Right lobe of liver (tissue), 6 donors: ENCODE results near the gene OIT3. TPM values are rescaled to one million over a fixed set of nuclear protein-coding genes. Genes with fewer than 3 reads are reported as not detected.

ENCODE experiments used
- ATAC-seq, 4 donors: fragments of 200-7000 bp; cut with Tn5 transposase; one replicate each; pipeline ENCODE4 v1.9.1; 2020; ENCODE audit warnings: mild to moderate bottlenecking in 4 of 4, moderate library complexity in 4 of 4
- DNase-seq, 3 donors: peaks; one replicate each; pipeline ENCODE4 v3.0.0-alpha.2; 2020
- H3K27ac ChIP-seq, 3 donors: fragments of 200-600 bp; one replicate each; pipeline ENCODE4 v1.8.0; 2022
- H3K27me3 ChIP-seq, 2 donors: fragments of 200-600 bp; one replicate each; pipeline ENCODE4 v1.8.0; 2022
- H3K36me3 ChIP-seq, 4 donors: fragments of 200-600 bp; sonication (generic) in 1 of 4; one replicate each; pipeline versions ENCODE4 v1.5.1 to v1.8.0; 2017 to 2022; ENCODE audit warnings: control low read depth in 1 of 4
- H3K4me1 ChIP-seq, 4 donors: fragments of 200-600 bp; sonication (generic) in 1 of 4; one replicate each; pipeline versions ENCODE4 v1.5.1 to v1.8.0; 2017 to 2022; ENCODE audit warnings: control low read depth in 1 of 4
- H3K4me3 ChIP-seq, 3 donors: fragments of 200-600 bp; one replicate each; pipeline ENCODE4 v1.8.0; 2022
- H3K9me3 ChIP-seq, 4 donors: fragments of 200-600 bp; sonication (generic) in 1 of 4; one replicate each; pipeline versions ENCODE4 v1.5.1 to v1.8.0; 2017 to 2022; ENCODE audit warnings: control low read depth in 1 of 4
- CTCF ChIP-seq, 4 donors: fragments of 200-600 bp in 3 of 4; fragments of 450-650 bp in 1 of 4; IDR thresholded peaks; one replicate each; pipeline versions ENCODE4 v1.5.1 to v1.8.0; 2016 to 2022; ENCODE audit warnings: antibody characterized with exemption in 4 of 4, mild to moderate bottlenecking in 2 of 4
- POLR2A ChIP-seq: fragments of 450-650 bp; IDR thresholded peaks from one replicate; pipeline ENCODE4 v1.6.1; 2017; ENCODE audit warnings: antibody characterized with exemption, mild to moderate bottlenecking
- WGBS: methylation state at CpG from one replicate; pipeline ENCODE4 v1.1.6; 2018; ENCODE audit warnings: low coverage, low lambda C conversion rate; ENCODE audit not compliant: insufficient coverage; ENCODE audit errors: missing lambda C conversion rate; 5-methylcytosine and 5-hydroxymethylcytosine counted together
- intact Hi-C, 2 donors: fragments of 100-400 bp; cut with DNase I; formaldehyde crosslinking; loops; one replicate each; pipeline versions ENCODE4 v1.11.2 to v1.14.1; 2022
- long read RNA-seq: library from polyadenylated mRNA; unstranded; transcript quantifications from one replicate; pipeline ENCODE4 v2.0.0, GENCODE V29; 2019
- total RNA-seq, 6 experiments: library from RNA; depleted of rRNA in 2 of 6; stranded (reverse); fragments of >200 nt in 2 of 6; fragmentation: NEBNext Ultra II Directional in 3 of 6; extraction: Animal tissue kit (Norgen Biotek cat#: 25700) in 3 of 6; gene quantifications; one replicate each; pipeline versions ENCODE4 v1.1.0 to v1.2.4, GENCODE V29; 2016 to 2023
- donor health status: DM: no; HTN: yes; CAD: no.
- donor health status: DM: no; HTN: no; CAD: no.
- donor health status: DM: no; HTN: no; CAD: no.
- donor health status: DM: no; HTN: yes; CAD: no.
- donor health status: DM: no; HTN: yes; CAD: no.

Gene OIT3
- 10 to 100 TPM; 24.4 to 78.2 (median 48.7) TPM for total RNA-seq
- long read RNA-seq, transcript OIT3-201 (9 exons, 2,365 nt), result major isoform, 14 of 25 reads
- long read RNA-seq, partial matches to known transcripts, result 3 of 25 reads
- long read RNA-seq, other reads (novel, unspliced or antisense), result 8 of 25 reads

GRCh38 chr10:72893136-72893798 lies at the start of gene OIT3:
Gene OIT3 (plus strand): TSS chr10:72893739. CDS start chr10:72893799, 60 bp downstream.
- TF ChIP-seq CTCF (IDR thresholded peaks at IDR 0.05) (no peak), POLR2A (no peak)
- Histone ChIP-seq H3K9me3 (no peaks in the 10 kb centered on the region), H3K27me3 (no peaks in the 10 kb centered on the region), H3K27ac (peak within 1 kb of the TSS; percentile 29 to 66 (median 33)), H3K36me3 (no peaks in the 10 kb centered on the region), H3K4me1 (peaks cover 0 to 20% (median 6%) of the 10 kb centered on the region in 4 donors), H3K4me3 (peak within 1 kb of the TSS; percentile 12 to 33 (median 25))
- intact Hi-C loops, result no loop called here
- DNase-seq, result peak in 1 of 3 donors; percentile 29
- peak; percentile 66 to 84 (median 70) for ATAC-seq
- 43% methylated on average over 4 of the region's 4 CpGs for WGBS

- Histone ChIP-seq H3K4me1 (no peaks in the 10 kb centered on the region), H3K4me3 (no peak overlapping the region), H3K27me3 (no peaks in the 10 kb centered on the region), H3K9me3 (no peaks in the 10 kb centered on the region), H3K27ac (no peak overlapping the region), H3K36me3 (no peaks in the 10 kb centered on the region)
- no peak for DNase-seq
- WGBS, result 82% methylated on average over 7 of the region's 7 CpGs
- TF ChIP-seq CTCF (IDR thresholded peaks at IDR 0.05) (no peak), POLR2A (no peak)
- ATAC-seq, result no peak
- intact Hi-C loops, result no loop called here
Measured at GRCh38 chr10:72846238-72846637, 47.3 kb upstream of the OIT3 start.

GRCh38 chr10:72847681-72848080 lies 45.9 kb upstream of the OIT3 start:
- no peaks in the 10 kb centered on the region for H3K36me3 ChIP-seq
- ATAC-seq, result peak in 3 of 4 donors; percentile 33 to 58 (median 57)

GRCh38 chr10:72850861-72851260 lies 42.7 kb upstream of the OIT3 start:
- no peak for TF ChIP-seq CTCF (IDR thresholded peaks at IDR 0.05)
- no peak for TF ChIP-seq POLR2A
- WGBS, result 86% methylated on average over 2 of the region's 2 CpGs

More at GRCh38 chr10:72847681-72848080, 45.9 kb upstream of the OIT3 start:
- H3K27me3 ChIP-seq, result no peaks in the 10 kb centered on the region
- H3K27ac ChIP-seq, result no peak overlapping the region
- intact Hi-C loops, result no loop called here
- 83% methylated on average over 2 of the region's 2 CpGs for WGBS
- no peaks in the 10 kb centered on the region for H3K9me3 ChIP-seq
- DNase-seq, result no peak
- TF ChIP-seq CTCF (IDR thresholded peaks at IDR 0.05) (no peak), POLR2A (no peak)
- H3K4me1 ChIP-seq, result no peaks in the 10 kb centered on the region
- H3K4me3 ChIP-seq, result no peak overlapping the region

More at GRCh38 chr10:72850861-72851260, 42.7 kb upstream of the OIT3 start:
- Histone ChIP-seq H3K4me3 (no peak overlapping the region), H3K9me3 (no peaks in the 10 kb centered on the region), H3K27me3 (no peaks in the 10 kb centered on the region), H3K27ac (no peak overlapping the region), H3K4me1 (no peaks in the 10 kb centered on the region), H3K36me3 (no peaks in the 10 kb centered on the region)
- no peak for DNase-seq
- ATAC-seq, result no peak
- intact Hi-C loops, result no loop called here
